IPS-NIHi11 (cell line): ENCODE measurements around the gene FMNL2.

Source experiments
- DNase-seq: peaks from one replicate; pipeline ENCODE4 v3.0.0; 2012; ENCODE audit warnings: mixed read lengths, low spot score

Gene FMNL2

GRCh38 chr2:152449578-152449977 is 114.6 kb downstream of the FMNL2 start:
- no peak for DNase-seq

DNA sequence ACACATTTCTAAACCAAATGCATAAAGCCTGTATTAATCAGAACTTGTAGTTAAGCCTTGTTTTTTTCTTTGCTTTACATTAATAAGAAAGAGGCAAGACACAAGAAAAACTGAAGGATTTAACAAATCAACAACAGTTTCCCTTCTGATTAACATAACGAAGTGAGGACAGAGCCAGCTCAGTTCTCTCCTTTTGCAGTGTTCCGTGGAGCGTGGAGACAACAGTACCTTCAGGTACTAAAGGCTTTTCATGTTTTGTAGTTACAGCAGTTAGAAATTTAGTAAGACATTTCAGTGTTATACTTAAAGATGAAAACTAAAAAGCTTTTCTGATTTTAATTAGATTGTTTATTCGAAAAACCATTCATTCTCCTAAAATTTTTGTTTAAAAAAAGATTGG is 115.2 kb downstream of the FMNL2 start:
- DNase-seq = no peak

GRCh38 chr2:152452256-152452973 is 117.4 kb downstream of the FMNL2 start:
- DNase-seq = peak; percentile 51

DNA sequence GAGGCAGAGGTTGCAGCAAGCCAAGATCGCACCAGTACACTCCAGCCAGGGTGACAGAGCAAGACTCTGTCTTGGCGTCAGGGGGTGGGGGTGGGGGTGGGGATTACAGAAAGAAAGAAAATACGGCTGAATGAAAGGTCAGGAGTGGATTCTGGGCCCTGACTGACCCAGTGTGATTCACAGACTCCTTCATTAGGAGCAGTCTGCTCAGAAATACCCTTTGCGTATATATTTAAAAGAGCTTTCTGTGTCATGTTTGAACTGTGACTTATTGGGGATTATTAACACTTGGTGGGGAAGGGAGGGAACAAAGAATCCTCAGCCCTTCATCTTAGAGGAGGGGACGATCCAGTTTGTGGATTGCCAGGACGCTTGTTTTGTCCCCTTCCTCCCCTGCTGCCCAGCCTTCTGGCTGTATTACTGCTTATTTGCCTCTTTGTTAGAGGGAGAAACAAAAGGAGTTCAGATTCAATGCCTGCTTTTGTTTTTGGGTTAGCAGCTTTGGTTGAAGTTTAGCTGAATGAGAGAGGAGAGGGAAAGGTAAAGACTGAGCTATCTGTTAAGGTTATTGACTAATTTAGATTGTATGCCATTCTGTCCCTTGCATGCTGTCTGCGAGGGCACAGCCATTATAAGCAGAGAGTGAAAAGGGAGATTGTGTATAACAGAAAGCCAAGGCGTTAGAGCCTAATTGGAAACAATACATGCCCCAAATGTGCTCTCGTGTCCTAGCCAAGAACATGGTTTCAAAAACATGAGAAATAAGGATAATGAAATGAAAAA is 118.3 kb downstream of the FMNL2 start:
- DNase-seq = peak; percentile 58

DNA sequence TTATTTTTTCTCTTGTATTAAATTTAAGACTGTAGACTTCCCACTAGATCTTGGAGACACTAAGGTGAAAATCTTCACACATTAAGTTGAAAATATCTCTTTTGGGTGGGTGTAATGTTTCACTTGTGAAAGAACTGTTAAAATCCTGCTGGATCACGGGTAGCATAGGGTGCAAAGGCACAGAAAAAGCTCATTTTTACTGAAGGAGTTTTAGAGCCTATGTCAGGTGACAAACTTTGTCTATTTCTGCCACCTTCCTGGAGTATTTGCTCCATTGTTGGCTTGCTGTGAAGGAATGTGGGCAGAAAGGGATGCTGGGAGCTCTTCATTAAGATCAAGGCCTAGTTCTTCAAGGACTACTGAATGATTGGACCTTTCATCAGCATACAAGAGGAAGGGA is 119.4 kb downstream of the FMNL2 start:
- no peak for DNase-seq

- DNase-seq = no peak
These were observed 120.0 kb downstream of the FMNL2 start for GRCh38 chr2:152454960-152455359.

- no peak for DNase-seq
These were observed 120.8 kb downstream of the FMNL2 start for GRCh38 chr2:152455738-152456137.

GRCh38 chr2:152456262-152456661 is 121.3 kb downstream of the FMNL2 start:
- no peak for DNase-seq

GRCh38 chr2:152458441-152458940 is 123.5 kb downstream of the FMNL2 start:
- DNase-seq = no peak

DNA sequence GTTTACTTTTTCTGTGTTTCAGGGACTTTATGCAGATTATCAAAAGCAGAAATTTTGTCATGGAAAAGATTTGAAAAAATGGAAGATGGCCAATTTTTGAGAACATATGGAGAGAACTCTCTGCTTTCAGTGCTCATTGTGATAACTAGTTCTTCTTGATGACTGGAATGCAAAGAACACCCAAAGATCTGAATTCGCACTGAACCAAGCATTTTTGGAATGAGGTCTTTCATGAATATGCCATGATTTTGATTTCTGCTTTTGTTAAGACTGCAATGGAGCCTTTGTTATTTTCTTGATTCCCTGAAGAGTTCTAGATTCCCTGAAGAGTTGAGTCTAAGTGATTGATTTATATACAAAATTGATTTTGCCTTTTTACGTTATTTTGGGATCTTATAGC is 124.1 kb downstream of the FMNL2 start:
- no peak for DNase-seq

GRCh38 chr2:152460567-152460966 is 125.6 kb downstream of the FMNL2 start:
- DNase-seq = no peak

GRCh38 chr2:152462120-152462519 is 127.1 kb downstream of the FMNL2 start:
- no peak for DNase-seq

DNA sequence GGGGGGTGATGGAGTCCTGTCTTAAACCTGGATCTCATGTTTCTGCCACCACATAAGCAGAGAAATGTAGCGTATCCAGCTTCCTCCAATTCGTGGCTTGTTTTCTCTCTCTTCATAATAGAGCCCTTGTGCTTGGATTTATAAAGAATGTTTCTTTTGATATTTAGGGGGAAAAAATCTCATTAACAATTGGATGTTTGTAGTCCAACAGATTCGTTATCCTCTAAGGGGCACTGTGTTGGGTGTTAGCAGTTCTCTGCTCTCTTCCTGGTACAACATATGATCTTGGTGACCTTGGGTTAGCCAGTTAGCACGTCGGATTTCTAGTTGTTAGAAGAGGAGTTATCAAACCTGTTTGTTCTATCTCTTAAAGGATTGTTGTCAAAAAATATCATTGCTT is 127.8 kb downstream of the FMNL2 start:
- DNase-seq = no peak

DNA sequence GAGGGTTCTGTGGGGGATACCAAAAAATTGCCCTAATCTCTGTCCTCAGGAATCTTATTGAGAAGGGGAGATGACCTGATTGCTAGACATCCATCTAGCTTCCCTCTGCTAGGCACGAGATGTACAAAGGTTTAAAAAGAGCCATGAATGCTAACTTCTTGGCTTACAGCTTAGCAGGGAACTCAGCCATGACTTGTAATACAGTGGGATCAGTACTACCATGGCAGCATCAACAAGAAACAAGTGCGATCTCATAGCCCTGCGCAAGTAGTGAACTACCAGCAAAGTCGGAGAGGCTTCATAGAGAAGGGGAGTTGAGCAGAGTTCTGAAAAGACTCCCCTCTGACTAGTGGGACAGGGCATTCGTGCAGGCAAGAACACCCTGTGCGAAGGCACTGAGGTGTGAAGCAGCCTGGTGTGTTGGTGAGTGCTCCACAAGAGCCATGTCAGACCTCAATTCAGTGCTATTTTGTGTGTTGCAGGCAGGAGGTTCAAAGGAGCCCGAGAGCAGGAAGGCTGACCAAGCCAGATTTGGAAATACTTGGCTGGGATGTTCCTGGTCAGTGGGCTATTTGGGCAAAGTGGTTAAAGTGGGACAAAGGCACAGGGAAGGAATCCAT is 130.0 kb downstream of the FMNL2 start:
- no peak for DNase-seq

- DNase-seq = no peak
These were observed 130.6 kb downstream of the FMNL2 start for GRCh38 chr2:152465541-152465940.

DNA sequence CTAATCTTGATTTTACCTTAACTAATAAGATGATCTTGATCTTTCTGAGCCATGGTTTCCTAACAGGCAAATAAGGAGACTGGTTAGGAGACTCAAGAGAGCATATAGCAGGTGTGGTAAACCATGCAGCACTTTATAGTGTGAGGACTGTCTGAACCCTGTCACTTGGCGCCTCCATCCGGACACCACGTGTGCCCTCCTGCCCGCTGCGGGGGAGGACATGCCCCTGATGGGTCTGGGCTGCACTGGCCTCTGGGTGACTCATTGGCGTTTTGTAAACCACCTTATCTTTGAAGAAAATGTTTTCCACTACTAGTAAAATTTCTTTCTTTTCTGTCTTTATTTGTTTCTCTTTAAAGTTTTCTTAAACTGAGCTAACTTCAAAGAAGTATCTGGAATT is 131.1 kb downstream of the FMNL2 start:
- DNase-seq = no peak

DNA sequence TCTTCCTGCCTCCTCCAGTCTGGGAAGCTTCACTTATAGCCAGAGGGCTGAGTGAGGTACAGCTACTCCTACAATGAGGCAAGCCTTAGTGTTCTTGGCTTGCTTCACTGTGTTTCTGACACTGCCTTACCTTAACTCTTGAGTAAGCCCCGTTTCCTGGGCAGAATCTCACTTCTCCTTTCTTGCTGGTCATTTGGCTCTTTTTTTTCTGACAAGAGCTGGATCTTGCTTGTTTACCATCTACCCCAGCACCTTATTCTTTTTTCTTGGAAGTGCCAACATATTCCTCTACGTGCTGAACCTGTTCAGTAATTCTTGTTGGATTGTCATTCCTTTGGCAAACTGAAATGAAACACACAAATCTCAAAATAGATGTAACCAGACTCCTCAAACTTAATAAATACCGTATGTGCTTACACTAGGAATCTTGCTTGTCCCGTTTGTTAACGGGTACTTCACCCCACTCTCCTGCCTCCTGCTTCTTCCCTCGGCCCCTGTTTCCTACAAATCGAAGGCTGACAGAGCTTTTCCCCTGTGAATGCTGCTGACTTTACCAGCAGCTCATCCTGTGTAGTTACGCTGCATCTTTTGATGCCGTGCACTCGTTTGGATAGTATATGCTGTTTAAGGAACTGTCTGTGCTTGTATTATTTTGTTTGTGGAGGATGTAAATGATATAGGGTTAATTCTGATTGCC is 132.2 kb downstream of the FMNL2 start:
- DNase-seq = no peak

DNA sequence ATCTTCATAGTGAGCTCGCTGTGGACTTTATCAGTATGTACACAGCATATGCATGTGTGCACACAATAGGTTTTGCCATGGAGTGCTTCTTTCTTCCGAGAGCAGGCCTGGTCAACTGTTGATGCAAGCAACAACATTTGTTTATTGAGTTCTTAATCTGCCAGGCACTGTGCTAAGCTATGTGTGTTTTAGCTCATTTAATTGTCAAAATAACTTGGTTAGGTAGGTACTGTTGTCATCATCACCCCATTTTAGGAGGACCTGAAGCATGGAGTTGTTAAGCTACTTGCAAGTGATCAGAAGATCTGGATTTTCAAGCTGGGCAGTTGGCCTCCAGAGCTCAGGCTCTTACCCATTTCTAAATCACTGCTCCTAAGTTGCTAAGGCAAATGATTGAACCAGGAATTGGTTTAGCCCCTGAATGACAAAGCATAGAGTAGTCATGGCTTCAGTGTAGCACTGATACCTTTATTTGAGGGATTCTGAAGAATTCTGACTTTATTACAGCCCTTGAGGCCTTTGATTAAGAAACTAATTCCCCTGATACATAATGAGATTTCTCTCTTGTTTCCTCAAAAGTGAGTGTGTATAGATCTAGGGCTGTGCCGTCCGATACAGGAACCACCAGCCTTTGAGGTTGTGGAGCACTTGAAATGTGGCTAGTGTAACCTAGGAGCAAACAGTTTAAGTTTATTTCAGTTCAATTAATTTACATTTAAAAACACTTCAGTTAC is 132.9 kb downstream of the FMNL2 start:
- no peak for DNase-seq

DNA sequence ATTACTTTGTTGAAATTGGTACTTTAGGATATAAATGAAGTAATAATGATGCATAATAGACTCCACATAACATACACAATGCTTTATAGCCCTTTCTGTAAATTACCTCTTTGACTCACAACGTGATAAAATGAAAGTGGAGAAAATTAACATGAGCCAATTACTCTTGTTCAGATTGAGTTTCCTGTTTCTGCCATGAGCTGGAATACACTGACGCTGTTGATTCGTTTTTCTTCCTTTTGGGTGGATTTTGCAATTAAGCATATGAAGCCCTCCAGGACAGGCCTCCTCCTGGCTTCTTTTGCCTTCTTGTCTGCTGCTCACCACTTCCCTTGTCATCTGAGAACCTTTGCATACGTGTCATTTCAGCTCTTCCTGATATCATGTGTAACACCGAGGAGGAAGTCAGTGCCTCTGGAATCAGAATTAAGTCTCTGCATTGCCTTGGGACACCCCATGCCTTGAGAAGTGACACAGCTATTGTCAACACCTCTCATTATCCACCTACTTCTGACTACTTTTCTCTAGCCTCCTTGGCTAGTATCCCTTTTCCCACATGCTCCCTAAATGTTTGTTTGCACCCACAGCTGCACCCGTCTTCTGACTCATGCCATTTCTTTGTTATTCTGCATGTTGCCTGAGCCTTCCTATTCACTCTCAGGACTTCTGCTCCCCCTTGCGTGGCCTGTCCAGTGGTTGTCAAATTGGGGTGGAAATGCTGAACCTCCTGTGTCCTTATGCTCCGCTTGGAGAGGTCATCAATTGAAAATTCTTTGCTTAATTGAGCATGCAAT is 134.1 kb downstream of the FMNL2 start:
- DNase-seq = no peak
